Prostate gland (tissue), 2 donors: ENCODE results near the gene SCCPDH.

Source experiments
- CTCF ChIP-seq, 4 experiments: fragments of 200-600 bp in 2 of 4; fragments of 450-650 bp in 2 of 4; sonication (generic) in 2 of 4; IDR thresholded peaks; 1 replicate in 3 of 4; 2 replicates in 1 of 4; pipeline ENCODE4 v1.5.1; 2016 to 2019; ENCODE audit warnings: antibody characterized with exemption in 4 of 4, mild to moderate bottlenecking in 2 of 4, moderate library complexity in 2 of 4
- POLR2A ChIP-seq: fragments of 450-650 bp; IDR thresholded peaks from one replicate; pipeline ENCODE4 v1.6.1; 2016; ENCODE audit warnings: antibody characterized with exemption, mild to moderate bottlenecking
- POLR2AphosphoS5 ChIP-seq: sonication (generic); formaldehyde crosslinking; IDR thresholded peaks from one replicate; pipeline ENCODE4 v1.6.1; 2017; ENCODE audit warnings: antibody characterized with exemption

GRCh38 chr1:246784621-246785493 lies 60.6 kb downstream of the SCCPDH start:
- TF ChIP-seq CTCF (IDR thresholded peaks at IDR 0.05) (no peak), POLR2A (no peak), POLR2AphosphoS5 (no peak)
